Femur (tissue), 1 donor: ENCODE data around the gene IL1RN.

Experiments
- DNase-seq: peaks from one replicate; pipeline ENCODE4 v3.0.0-alpha.2; 2017

Gene IL1RN

DNA sequence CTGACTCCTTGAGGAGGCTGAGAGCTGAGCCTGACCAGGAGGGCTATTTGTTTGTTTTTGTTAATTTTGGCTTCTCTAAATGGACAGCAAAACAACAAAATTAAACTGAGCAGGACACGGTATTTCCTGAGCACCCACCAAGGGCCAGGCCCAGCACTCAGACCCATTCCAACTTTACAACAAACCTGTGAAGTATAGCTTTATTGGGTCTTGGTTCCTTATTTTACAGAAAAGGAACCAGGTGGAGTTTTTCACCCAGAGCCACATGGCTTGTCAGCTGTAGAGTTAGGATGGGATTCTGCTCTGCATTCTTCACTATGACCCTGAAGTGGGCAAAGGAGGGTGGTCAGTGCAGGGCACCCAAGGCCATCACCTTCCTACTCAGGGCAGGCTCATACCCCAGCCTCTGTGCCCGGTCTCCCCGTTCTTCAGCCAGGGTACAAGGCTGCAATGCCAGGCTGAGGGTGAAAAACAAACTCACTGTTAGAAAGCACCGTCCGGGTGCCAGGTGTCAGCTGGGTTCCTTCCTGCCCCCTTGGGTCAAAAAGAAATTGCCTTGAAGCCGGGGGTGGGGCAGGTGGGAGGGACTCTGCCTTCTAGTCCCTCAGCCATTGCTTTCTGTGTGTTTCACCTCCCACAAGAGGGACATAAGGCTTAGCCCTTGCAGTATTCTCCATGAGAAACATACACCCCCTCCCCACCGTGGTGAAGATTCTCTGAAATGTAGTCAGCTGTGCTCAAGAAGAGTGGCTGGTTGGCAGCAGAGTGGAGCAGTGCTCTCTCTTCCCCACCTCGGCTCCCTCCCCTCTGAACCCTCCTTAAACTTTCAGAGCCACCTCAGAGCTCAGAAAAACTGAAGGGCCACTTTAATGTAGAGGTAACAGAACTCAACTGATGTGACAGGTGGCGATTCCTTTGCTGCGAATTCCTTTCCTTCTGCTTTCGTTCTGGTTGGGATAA, 48.6 kb downstream of the IL1RN start:
- no peak for DNase-seq

DNA sequence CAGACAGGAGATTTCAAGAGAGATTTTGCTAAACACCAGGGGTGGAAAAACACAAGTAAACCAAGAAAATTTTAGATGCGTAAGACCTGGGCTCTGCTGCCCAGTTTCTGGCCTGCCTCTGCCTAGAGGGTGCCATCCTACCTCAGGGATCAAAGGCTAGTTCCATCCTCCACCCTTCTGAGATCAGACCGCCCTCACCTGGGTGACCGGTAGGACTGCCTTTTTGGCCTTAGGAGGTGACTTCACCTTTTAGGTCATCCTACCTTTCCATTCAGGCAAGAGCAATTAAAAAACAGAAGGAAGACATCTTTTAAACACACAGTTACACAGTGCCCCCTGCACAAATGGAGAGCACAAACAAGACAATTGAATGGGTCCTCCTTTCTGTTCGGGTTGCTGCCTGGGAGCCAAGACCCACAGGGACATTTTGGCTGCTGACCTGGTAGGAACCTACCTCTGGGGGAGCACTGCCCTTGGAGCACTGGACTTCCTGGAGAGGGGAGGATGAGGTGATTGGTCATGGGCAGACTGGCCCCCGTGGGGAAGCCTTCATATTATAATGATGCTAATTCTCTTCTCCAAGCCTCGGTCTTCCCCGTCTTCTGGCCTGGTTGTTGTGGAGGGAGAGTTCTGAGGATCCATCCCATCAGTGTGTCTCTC, 49.4 kb downstream of the IL1RN start:
- DNase-seq = no peak

DNA sequence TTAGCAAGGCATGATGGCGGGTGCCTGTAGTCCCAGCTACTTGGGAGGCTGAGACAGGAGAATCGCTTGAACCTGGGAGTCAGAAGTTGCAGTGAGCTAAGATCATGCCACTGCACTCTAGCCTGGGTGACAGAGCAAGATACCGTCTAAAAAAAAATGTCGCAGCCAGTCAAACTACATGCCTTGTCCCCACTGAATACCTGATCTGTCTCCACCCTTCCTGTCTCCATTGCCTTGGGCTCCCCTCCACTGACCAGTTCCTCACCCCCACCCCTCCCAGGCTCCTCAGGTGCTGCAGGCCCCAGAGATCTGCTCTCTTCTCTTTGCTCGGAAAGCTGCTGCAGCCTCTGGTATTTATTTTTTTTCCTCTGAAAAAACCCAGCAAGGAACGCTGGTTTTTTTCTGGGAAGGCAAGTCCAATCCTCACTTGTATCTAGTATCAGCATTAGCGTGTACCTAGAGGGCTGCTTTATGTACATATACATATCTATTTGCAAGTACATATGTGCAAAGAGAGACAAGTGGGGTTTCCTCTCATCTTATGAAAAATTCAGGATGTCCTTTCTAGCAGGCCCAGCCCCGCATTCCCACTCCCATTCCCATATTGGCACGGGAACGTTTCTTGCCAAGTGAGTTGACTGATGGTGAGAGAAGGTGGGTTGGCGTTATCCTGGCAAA, 50.8 kb downstream of the IL1RN start:
- DNase-seq = no peak

DNA sequence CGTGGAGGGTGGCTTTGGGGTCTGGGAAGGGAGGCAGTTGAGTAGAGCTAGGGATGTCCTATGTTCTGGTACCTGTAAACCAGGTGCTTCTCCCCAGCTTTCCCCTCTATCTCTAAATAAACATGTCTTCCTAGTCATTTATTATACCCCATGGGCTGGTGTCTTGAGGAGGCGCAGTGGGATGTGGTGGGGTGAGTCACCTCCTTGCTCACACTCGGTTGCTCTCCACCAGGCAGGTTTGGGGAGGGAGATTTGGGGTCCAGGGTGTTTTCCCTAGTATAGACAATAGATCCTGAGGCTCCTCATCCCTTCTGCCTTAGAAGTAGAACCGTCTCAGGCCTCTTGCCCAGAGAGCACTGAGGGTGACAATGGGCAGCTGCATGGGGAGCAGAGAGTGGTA, 51.5 kb downstream of the IL1RN start:
- no peak for DNase-seq

DNA sequence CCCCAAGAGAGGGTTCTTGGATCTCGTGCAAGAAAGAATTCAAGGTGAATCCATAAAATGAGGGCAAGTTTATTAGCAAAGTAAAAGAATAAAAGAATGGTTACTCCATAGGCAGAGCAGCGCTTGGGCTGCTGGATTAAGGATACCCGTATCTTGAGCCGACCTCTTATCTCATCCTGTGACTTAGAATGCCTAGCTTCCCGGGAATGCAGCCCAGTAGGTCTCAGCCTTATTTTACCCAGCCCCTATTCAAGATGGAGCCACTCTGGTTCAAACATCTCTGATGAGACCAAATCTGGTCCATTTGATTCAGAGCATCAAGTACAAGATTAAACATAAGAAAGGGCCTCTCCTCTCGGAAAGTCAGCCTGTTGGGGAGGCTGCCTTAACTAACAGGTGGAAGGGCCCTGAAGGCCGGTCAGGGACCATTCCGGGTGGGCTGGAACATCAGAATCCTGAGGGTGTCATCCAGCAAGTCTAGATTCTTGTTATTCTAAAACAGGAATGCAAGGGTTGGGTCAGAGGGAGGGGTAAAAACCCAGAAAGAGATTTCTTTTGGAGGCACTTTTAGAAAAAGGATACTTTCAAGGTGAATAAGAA, 52.1 kb downstream of the IL1RN start:
- no peak for DNase-seq

DNA sequence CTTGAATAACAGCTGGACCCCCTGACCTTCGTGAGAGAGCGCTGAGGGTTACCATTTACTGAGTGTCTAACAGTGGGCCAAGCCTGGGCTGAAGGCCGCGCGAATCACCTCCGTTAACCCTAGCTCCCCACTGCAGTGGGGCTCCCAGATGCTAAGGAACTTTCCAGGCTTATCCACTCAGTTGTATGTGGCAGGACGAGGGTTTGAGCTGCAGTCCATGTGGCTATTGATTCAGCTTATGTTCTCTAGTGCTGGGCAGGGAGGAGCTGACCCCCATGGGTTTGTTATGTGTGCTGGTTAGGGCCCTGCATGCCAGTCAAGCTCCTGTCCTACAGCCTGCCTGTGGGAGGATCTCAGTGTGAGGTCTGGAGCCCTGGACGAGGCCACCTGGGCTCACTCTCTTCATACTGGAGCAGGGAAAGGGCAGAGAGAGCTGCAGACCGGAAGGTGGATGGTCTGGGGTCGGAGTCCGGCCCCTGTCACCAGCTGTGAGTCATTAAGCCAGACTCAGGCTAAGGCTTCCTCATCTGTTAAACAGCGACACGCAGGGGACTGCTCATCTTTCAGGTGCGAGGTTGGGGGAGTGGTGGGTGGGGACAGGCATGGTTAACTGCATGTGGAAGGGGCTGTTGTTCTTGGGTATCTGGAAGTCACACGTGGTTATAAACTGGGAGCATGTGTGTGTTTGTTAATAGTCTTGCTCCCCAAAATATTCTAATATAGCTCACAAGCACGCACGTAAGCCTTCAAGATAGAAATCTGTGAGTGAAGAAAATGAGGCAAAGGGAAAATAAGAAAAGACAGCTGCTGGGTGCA, 52.9 kb downstream of the IL1RN start:
- DNase-seq = no peak

DNA sequence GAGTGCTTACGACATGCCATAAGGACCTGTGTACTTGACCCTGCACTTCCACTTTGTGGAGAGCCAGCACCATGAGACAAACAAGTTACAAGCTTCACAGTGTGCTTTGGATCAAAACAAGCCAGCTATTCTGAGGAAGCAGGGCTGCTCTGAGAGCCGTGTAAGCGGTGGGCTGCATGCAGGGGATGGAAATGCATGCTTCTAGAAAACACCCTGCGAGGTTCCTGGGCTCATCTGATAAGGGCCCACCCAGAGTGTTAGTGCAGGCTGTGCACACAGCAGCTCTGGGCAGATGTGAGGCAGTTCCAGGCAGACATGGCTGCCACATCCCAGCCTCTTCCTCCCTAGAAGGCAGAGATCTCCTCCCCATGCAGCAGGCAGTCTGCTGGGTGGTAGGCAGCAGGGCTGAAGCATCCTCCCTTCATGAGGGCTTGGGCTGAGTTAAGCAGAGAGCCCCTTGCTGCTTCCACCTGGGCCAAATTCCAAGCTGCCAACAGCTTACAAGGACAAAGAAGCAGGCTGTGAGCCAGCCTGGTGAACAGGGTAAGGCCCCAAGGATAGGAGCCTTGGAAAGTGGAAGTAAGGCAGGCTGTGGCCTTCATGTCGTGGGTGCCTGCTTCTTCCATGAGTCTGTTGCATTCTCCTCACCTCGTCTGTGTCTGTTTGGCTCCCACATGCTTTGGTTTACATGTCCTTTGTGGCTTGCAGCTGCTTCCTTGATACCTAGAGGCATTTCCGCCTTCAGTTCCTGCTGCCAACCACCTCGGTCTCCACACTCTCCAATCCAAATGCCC, 54.1 kb downstream of the IL1RN start:
- no peak for DNase-seq

DNA sequence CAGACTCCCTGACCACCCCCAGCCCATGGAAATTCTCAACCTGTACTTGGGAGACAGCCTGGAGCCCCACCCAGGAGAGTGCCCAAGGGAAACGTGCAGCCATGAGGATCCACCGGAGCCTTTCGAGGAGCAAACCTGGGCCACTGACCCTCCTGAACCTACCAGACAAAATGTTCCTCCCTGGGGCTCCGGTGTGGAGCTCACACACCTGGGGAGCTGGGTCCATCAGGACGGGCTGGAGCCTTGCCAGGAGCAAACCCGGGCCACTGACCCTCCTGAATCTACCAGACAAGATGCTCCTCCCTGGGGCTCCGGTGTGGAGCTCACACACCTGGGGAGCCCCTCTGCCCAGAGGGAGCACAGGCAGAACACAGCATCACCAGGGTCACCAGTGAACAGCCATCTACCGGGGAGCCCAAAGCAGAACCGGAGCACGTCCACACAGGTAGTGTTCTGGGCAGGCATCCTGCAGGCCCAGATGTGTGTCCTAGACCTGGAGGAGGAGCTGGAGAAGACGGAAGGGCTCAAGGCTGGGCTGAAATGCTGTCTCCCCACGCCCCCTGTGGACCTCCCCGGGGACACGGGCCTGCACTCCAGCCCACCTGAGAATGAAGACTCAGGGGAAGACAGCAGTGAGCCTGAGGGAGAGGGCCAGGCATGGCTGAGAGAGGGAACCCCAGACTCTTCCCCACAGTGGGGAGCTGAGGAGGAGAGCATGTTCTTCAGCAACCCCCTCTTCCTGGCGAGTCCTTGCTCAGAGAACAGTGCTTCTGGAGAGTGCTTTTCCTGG, 55.3 kb downstream of the IL1RN start:
- no peak for DNase-seq

DNA sequence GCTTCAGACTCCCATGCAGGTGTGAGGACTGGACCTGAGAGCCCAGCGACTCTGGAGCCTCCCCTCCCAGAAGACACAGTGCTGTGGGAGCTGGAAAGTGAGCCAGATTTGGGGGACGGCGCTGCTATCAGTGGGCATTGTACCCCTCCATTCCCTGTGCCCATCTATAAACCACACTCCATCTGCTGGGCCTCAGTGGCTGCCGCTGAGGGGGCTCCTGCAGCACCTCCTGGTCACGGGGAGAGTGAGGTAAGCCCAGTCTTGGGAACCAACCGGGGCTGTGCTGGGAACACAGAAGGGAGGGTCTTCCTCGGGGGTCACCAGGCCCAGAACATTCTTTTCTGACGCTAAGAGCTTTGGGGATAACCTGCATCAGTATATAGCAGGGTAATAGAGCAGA, 55.9 kb downstream of the IL1RN start:
- DNase-seq = no peak
